Pancreas (tissue), 10 donors: ENCODE measurements around the gene OSER1. TPM values are rescaled to one million over a fixed set of nuclear protein-coding genes. Genes with fewer than 3 reads are reported as not detected.

Source experiments
- ATAC-seq, 4 donors: fragments of 200-7000 bp; cut with Tn5 transposase; one replicate each; pipeline versions ENCODE4 v1.8.0 to v1.9.1; 2020; ENCODE audit warnings: mild to moderate bottlenecking in 4 of 4, moderate library complexity in 4 of 4
- DNase-seq, 6 donors: peaks; one replicate each; pipeline ENCODE4 v3.0.0-alpha.2; 2020
- FAIRE-seq: peaks from 2 replicates; lab custom pipeline; 2012; peaks lifted over from hg19 to GRCh38; lab: Jason Lieb, UNC
- H3K27ac ChIP-seq, 4 donors: fragments of 200-600 bp; sonication (generic); 1 replicate in 3 of 4; 2 replicates in 1 of 4; pipeline versions ENCODE4 v1.5.0 to v1.8.0; 2020
- H3K27me3 ChIP-seq, 4 donors: fragments of 200-600 bp; one replicate each; pipeline ENCODE4 v1.8.0; 2021
- H3K36me3 ChIP-seq, 3 donors: fragments of 200-600 bp; sonication (generic) in 1 of 3; one replicate each; pipeline versions ENCODE4 v1.5.0 to v1.8.0; 2020 to 2021
- H3K4me1 ChIP-seq, 3 donors: fragments of 200-600 bp; one replicate each; pipeline ENCODE4 v1.8.0; 2021
- H3K4me3 ChIP-seq, 4 donors: fragments of 200-600 bp; sonication (generic) in 2 of 4; one replicate each; pipeline versions ENCODE4 v1.5.0 to v1.8.0; 2020 to 2021
- H3K9me3 ChIP-seq, 4 donors: fragments of 200-600 bp; one replicate each; pipeline ENCODE4 v1.8.0; 2021
- WGBS, 2 donors: extraction: QIAGEN DNeasy Blood & Tissue Kit; methylation state at CpG; one replicate each; pipeline ENCODE4 v1.1.7; 2013; 5-methylcytosine and 5-hydroxymethylcytosine counted together
- intact Hi-C, 3 donors: fragments of 100-400 bp; cut with DNase I; formaldehyde crosslinking; loops; one replicate each; pipeline versions ENCODE4 v1.11.1 to v1.14.2; 2022
- polyA plus RNA-seq, 2 donors: library from polyadenylated mRNA; stranded (reverse); fragments of 200-250 nt; gene quantifications; one replicate each; pipeline ENCODE4 v1.2.3, GENCODE V29; 2013
- total RNA-seq, 6 donors: library from RNA; stranded (reverse); fragmentation: NEBNext Ultra II Directional in 4 of 6; extraction: Animal tissue kit (Norgen Biotek cat#: 25700) in 4 of 6; gene quantifications; one replicate each; pipeline versions ENCODE4 v1.2.1 to v1.2.4, GENCODE V29; 2021 to 2023
- TF ChIP-seq, protein P1 (sequence below), 4 donors: fragments of 200-600 bp; sonication (generic) in 3 of 4; IDR thresholded peaks; one replicate each; pipeline versions ENCODE4 v1.5.0 to v1.8.0; 2021; ENCODE audit warnings: antibody characterized with exemption in 4 of 4
- donor health status: healthy with polysubstance abuse.
- donor health status: DM: no; HTN: no; CAD: no; lungs with moderate emphysema.
- donor health status: DM: no; HTN: no; CAD: no.
- donor health status: control.
- donor health status: control.
- donor health status: Bipolar disorder and iron deficiency.
- donor health status: DM: yes; HTN: yes; CAD: no.
- donor health status: DM: no; HTN: no; CAD: no.
- donor health status: DM: no; HTN: no; CAD: no.
- donor health status: DM: yes; HTN: yes; CAD: no.

OSER1 gene
- total and polyA plus RNA-seq, 8 donors, result 8.0 to 17.6 (median 11.1) TPM

DNA sequence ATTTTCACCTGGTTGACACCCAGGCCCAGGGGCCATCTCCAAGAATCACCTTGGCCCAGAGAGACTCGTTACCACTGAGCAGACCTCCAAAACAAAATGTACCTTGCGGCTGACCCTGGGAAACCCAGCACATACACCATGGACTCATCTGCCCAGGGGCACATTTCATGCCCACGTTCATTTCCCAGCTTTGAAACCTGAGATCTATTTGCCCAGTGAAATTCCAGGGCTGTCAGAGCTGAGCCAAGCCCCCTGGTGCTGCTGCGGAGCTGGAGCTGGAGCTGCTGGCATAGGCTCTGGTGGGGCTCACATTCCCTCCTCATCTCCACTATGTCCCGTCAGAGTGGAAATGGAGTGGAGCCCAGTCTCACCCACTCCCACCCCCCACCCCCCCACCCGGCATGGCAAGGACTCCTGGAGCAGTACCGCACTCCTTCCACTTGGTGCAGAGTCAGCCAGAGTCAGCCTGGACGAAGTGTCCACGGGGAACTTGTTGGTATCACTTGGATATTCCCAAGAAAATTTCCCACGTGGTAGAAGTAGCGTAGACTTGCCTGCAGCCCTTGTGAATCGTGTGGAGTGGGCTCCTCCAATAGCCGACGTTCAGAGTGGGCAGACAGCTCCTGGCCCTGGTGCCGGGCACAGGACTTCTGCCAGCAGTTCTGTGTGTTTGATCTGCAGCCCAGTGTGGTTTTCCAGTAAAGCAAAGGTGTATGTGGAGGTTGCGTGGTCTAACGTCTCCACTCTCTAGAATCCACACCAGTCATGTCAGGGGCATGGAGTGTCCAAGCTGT lies 18.1 kb upstream of the OSER1 start:
- no peak overlapping the region for H3K27ac ChIP-seq
- no peaks in the 10 kb centered on the region for H3K36me3 ChIP-seq
- intact Hi-C loops, result loop anchor here in 1 of 3 donors (10.0 kb wide), 1 partner anchor 236 kb away; no protein-coding TSS in a partner anchor
- no peak overlapping the region for H3K4me3 ChIP-seq
- 69 to 75% methylated on average over 17 of the region's 17 CpGs for WGBS, 2 donors
- DNase-seq (no peak), ATAC-seq (no peak), FAIRE-seq (no peak)
- H3K4me1 ChIP-seq, result no peaks in the 10 kb centered on the region
- TF ChIP-seq, protein P1, sequence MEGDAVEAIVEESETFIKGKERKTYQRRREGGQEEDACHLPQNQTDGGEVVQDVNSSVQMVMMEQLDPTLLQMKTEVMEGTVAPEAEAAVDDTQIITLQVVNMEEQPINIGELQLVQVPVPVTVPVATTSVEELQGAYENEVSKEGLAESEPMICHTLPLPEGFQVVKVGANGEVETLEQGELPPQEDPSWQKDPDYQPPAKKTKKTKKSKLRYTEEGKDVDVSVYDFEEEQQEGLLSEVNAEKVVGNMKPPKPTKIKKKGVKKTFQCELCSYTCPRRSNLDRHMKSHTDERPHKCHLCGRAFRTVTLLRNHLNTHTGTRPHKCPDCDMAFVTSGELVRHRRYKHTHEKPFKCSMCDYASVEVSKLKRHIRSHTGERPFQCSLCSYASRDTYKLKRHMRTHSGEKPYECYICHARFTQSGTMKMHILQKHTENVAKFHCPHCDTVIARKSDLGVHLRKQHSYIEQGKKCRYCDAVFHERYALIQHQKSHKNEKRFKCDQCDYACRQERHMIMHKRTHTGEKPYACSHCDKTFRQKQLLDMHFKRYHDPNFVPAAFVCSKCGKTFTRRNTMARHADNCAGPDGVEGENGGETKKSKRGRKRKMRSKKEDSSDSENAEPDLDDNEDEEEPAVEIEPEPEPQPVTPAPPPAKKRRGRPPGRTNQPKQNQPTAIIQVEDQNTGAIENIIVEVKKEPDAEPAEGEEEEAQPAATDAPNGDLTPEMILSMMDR (IDR thresholded peaks at IDR 0.05), result no peak
- no peaks in the 10 kb centered on the region for H3K9me3 ChIP-seq
- H3K27me3 ChIP-seq, result no peaks in the 10 kb centered on the region

DNA sequence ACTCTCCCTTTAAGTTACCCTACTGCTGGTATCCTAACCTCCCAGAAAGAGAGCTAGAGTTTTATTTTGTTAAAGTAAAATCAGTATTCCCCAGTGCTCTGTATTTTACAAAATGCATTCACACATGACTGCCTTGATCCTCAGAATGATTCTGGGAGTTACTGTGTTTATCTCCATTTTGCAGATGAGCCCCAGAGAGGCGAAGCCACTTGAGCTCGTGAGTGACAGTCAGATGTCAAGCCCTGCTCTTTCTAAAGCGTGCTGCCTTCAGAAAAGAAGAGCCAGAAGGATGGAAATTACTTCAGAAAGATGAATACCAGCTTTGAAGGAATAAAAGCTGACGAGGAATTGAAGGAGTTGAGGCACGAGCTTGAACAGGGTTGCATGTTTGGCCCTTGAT lies 14.1 kb upstream of the OSER1 start:
- no peaks in the 10 kb centered on the region for H3K4me1 ChIP-seq
- H3K27me3 ChIP-seq, result no peaks in the 10 kb centered on the region
- DNase-seq, result no peak
- no peak for ATAC-seq
- TF ChIP-seq, protein P1 (IDR thresholded peaks at IDR 0.05), result no peak
- no peak overlapping the region for H3K4me3 ChIP-seq
- H3K9me3 ChIP-seq, result no peaks in the 10 kb centered on the region
- FAIRE-seq, result no peak
- intact Hi-C loops, result loop anchor here in 1 of 3 donors (10.0 kb wide), 1 partner anchor 240 kb away; no protein-coding TSS in a partner anchor
- H3K27ac ChIP-seq, result no peak overlapping the region
- no peaks in the 10 kb centered on the region for H3K36me3 ChIP-seq
- WGBS, 2 donors, result 90 to 97% methylated on average over 5 of the region's 5 CpGs

DNA sequence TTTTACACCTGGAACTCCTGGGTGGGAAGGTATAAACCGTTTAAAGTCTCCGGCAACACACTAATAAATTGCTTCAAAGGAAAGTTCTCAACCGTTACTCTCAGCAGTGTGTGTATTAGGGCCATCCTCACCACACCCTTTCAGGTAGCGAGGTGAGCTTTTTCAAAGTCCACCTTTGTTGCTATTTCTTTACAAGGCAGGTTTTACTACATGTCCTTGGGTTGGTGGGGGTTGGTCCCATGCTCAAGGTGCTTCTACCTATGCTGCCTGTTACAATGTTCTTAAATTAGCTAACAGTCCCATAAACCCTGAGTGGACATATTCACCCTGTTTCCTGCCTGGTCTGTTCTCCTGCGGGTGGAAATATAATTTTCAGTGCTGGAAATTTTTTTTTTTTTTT lies 13.2 kb upstream of the OSER1 start:
- H3K4me1 ChIP-seq, result no peaks in the 10 kb centered on the region
- no peak for FAIRE-seq
- WGBS, 2 donors, result 77 to 86% methylated on average over 5 of the region's 5 CpGs
- H3K9me3 ChIP-seq, result no peaks in the 10 kb centered on the region
- H3K27me3 ChIP-seq, result no peaks in the 10 kb centered on the region
- H3K4me3 ChIP-seq, result no peak overlapping the region
- no peak for ATAC-seq
- TF ChIP-seq, protein P1 (IDR thresholded peaks at IDR 0.05), result no peak
- intact Hi-C loops, result loop anchor here in 1 of 3 donors (10.0 kb wide), 1 partner anchor 241 kb away; no protein-coding TSS in a partner anchor
- no peaks in the 10 kb centered on the region for H3K36me3 ChIP-seq
- no peak overlapping the region for H3K27ac ChIP-seq
- DNase-seq, result no peak

DNA sequence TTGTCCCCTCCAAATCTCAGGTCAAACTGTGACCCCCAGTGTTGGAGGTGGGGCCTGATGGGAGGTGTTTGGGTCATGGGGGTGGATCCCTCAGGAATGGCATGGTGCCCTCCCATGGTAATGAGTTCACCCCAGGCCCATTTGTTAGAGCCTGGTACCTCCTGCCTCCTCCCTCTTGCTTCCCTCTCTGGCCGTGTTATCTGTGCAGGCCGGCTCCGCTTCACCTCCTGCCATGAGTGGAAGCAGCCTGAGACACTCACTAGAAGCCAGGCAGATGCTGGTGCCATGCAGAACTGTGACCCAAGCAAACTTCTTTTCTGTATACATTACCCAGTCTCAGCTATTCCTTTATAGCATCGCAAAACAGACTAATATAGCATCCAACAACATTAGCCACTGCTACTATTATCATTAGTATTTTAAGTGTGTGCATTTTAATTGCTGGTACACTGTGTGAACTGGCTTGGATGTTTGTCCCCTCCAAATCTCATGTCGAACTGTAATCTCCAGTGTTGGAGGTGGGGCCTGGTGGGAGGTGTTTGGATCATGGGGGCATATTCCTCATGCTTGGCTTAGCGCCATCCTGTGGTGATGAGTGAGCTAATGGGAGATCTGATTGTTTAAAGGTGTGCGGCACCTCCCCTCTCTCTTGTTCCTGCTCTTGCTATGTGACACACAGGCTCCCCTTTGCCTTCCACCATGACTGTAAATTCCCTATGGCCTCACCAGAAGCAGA lies 12.2 kb upstream of the OSER1 start:
- no peaks in the 10 kb centered on the region for H3K36me3 ChIP-seq
- FAIRE-seq, result no peak
- TF ChIP-seq, protein P1 (IDR thresholded peaks at IDR 0.05), result no peak
- intact Hi-C loops, result loop anchor here in 1 of 3 donors (10.0 kb wide), 1 partner anchor 242 kb away; no protein-coding TSS in a partner anchor
- 66 to 72% methylated on average over 7 of the region's 7 CpGs for WGBS, 2 donors
- no peak for DNase-seq
- H3K27me3 ChIP-seq, result no peaks in the 10 kb centered on the region
- H3K9me3 ChIP-seq, result no peaks in the 10 kb centered on the region
- no peaks in the 10 kb centered on the region for H3K4me1 ChIP-seq
- no peak for ATAC-seq
- H3K4me3 ChIP-seq, result no peak overlapping the region
- no peak overlapping the region for H3K27ac ChIP-seq
